Mesendoderm (in vitro differentiated cells): ENCODE measurements around the gene BCKDK.
A peak's percentile ranks its signal among the peaks of the same experiment; 100 is the strongest.

Source experiments
- DNase-seq: peaks from one replicate; pipeline ENCODE4 v3.0.0; 2013
- H2AK5ac ChIP-seq: 2 replicates; pipeline ENCODE4 v1.6.1; 2013; ENCODE audit warnings: low read length, inconsistent platforms
- H2BK120ac ChIP-seq: 2 replicates; pipeline ENCODE4 v1.6.1; 2013; ENCODE audit warnings: low read depth, mild to moderate bottlenecking, low read length, moderate library complexity, mixed read lengths
- H2BK15ac ChIP-seq: replicated peaks from 2 replicates; pipeline ENCODE4 v1.6.1; 2013; ENCODE audit warnings: low read depth, mild to moderate bottlenecking, moderate library complexity
- H2BK5ac ChIP-seq: 2 replicates; pipeline ENCODE4 v1.6.1; 2013; ENCODE audit warnings: low read length, inconsistent platforms
- H3K18ac ChIP-seq: 2 replicates; pipeline ENCODE4 v1.6.1; 2013; ENCODE audit warnings: mild to moderate bottlenecking, low read length, mixed read lengths
- H3K23ac ChIP-seq: one replicate; pipeline ENCODE4 v1.6.1; 2013; ENCODE audit warnings: low read length
- H3K27ac ChIP-seq: 2 replicates; pipeline ENCODE4 v1.5.1; 2013; ENCODE audit warnings: low read depth, mild to moderate bottlenecking, inconsistent platforms, low read length, moderate library complexity
- H3K27me3 ChIP-seq: 2 replicates; pipeline ENCODE4 v1.6.1; 2013; ENCODE audit warnings: low read length, control low read depth, mild to moderate bottlenecking, inconsistent platforms; ENCODE audit not compliant: insufficient read depth, poor library complexity
- H3K36me3 ChIP-seq: 2 replicates; pipeline ENCODE4 v1.6.1; 2013; ENCODE audit warnings: low read length, inconsistent platforms; ENCODE audit not compliant: control insufficient read depth, insufficient read depth
- H3K4ac ChIP-seq: one replicate; pipeline ENCODE4 v1.6.1; 2013; ENCODE audit warnings: low read depth, mild to moderate bottlenecking, low read length, moderate library complexity
- H3K4me1 ChIP-seq: 2 replicates; pipeline ENCODE4 v1.6.1; 2013; ENCODE audit warnings: low read depth, low read length, inconsistent platforms; ENCODE audit not compliant: control insufficient read depth
- H3K4me2 ChIP-seq: 2 replicates; pipeline ENCODE4 v1.6.1; 2013; ENCODE audit warnings: low read length
- H3K4me3 ChIP-seq: 2 replicates; pipeline ENCODE4 v1.5.1; 2013; ENCODE audit warnings: mild to moderate bottlenecking, low read length
- H3K56ac ChIP-seq: one replicate; pipeline ENCODE4 v1.6.1; 2013; ENCODE audit warnings: low read length
- H3K79me1 ChIP-seq: 2 replicates; pipeline ENCODE4 v1.6.1; 2013; ENCODE audit warnings: low read length, inconsistent platforms
- H3K79me2 ChIP-seq: 2 replicates; pipeline ENCODE4 v1.6.1; 2013; ENCODE audit warnings: mild to moderate bottlenecking, low read length; ENCODE audit not compliant: control insufficient read depth, insufficient read depth
- H3K9ac ChIP-seq: 2 replicates; pipeline ENCODE4 v1.6.1; 2013; ENCODE audit warnings: low read length, inconsistent platforms
- H4K5ac ChIP-seq: one replicate; pipeline ENCODE4 v1.6.1; 2013; ENCODE audit warnings: low read length
- H4K8ac ChIP-seq: one replicate; pipeline ENCODE4 v1.6.1; 2013; ENCODE audit warnings: low read depth, mild to moderate bottlenecking, control low read depth, low read length, moderate library complexity
- WGBS: extraction: QIAGEN DNeasy Blood & Tissue Kit; methylation state at CpG from one replicate; pipeline ENCODE4 v1.1.7; 2013; ENCODE audit warnings: low lambda C conversion rate, missing lambda C conversion rate; ENCODE audit not compliant: insufficient coverage; ENCODE audit errors: extremely low coverage; 5-methylcytosine and 5-hydroxymethylcytosine counted together

BCKDK gene

DNA sequence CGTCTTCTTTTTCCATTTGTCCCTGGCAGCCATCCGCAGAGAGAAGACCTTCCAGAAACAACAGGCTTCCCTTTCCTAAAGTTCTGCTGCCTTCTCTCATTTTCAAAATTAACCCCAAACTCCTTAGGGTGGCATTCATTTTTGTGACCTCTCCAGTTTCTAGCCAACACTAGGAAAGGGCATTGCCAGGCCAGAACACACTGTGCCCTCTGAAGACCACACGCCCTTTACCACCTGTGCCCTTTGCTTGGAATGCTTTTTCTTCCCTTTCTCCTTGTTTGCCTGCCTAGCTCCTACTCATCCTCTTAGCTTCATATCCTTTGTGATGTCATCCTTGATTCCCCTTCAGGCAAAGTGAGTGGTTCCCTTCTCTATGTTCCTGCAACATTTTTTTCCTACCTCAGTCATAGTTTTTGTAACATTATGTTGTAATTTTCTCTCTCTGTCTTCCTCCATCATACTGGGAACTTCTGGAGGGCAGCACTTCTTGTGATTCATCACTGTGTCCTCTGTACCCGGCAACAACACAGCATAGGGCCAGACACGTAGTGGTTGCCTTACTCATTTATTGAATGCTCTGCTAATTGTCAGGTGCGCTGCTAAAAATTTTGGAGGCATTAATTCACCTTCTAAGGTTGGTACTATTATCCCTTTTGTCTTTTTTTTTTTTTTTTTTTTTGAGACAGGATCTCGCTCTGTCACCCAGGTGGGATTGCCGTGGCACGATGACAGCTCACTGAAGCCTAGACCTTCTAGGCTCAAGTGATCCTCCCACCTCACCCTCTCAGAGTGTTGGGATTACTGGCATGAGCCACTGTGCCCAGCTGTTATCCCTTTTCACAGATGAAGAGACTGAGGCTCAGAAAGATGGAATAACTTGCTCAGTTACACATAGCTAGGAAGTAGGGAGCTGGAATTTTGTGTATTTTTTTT lies 10.3 kb downstream of the BCKDK start:
- Histone ChIP-seq H3K27ac (no peak overlapping the region), H2BK120ac (no peak overlapping the region), H3K27me3 (no peaks in the 10 kb centered on the region), H4K8ac (no peak overlapping the region), H3K4me1 (no peaks in the 10 kb centered on the region), H3K23ac (no peak overlapping the region), H3K18ac (no peak overlapping the region), H3K36me3 (peaks cover 4% of the 10 kb centered on the region), H3K4me3 (peak overlapping the region; percentile 90), H4K5ac (no peak overlapping the region), H3K4me2 (peak overlapping the region; percentile 100), H3K9ac (peak overlapping the region; percentile 93), H3K79me2 (peaks cover 11% of the 10 kb centered on the region), H3K4ac (no peak overlapping the region), H3K79me1 (peaks cover 11% of the 10 kb centered on the region), H2BK15ac (no peak overlapping the region), H2BK5ac (no peak overlapping the region), H3K56ac (peak overlapping the region; percentile 96), H2AK5ac (no peak overlapping the region)
- WGBS: no CpG with 5 or more reads among the region's 9 CpGs
- DNase-seq: no peak

DNA sequence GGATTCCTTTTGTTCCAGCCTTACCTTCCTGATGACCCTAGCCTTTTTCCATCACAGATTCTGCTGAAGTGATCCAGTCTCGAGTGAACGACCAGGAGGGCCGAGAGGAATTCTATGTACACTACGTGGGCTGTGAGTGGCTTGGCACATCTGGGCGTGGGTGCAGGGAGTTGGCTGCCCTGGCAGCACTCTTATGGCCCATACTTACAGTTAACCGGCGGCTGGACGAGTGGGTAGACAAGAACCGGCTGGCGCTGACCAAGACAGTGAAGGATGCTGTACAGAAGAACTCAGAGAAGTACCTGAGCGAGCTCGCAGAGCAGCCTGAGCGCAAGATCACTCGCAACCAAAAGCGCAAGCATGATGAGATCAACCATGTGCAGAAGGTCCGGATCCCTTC lies 11.9 kb downstream of the BCKDK start:
- H3K4me2 ChIP-seq: no peak overlapping the region
- H3K4ac ChIP-seq: no peak overlapping the region
- H3K4me1 ChIP-seq: no peaks in the 10 kb centered on the region
- no peak for DNase-seq
- H3K18ac ChIP-seq: no peak overlapping the region
- no CpG with 5 or more reads among the region's 16 CpGs for whole genome bisulfite sequencing
- H2BK5ac ChIP-seq: no peak overlapping the region
- H3K9ac ChIP-seq: no peak overlapping the region
- H2BK15ac ChIP-seq: no peak overlapping the region
- no peak overlapping the region for H3K4me3 ChIP-seq
- no peak overlapping the region for H4K5ac ChIP-seq
- H3K79me1 ChIP-seq: peaks cover 11% of the 10 kb centered on the region
- no peak overlapping the region for H3K23ac ChIP-seq
- no peak overlapping the region for H4K8ac ChIP-seq
- no peak overlapping the region for H2BK120ac ChIP-seq
- H3K56ac ChIP-seq: no peak overlapping the region
- no peak overlapping the region for H3K27ac ChIP-seq
- no peak overlapping the region for H2AK5ac ChIP-seq
- no peaks in the 10 kb centered on the region for H3K27me3 ChIP-seq
- H3K79me2 ChIP-seq: peaks cover 11% of the 10 kb centered on the region
- H3K36me3 ChIP-seq: peaks cover 4% of the 10 kb centered on the region

DNA sequence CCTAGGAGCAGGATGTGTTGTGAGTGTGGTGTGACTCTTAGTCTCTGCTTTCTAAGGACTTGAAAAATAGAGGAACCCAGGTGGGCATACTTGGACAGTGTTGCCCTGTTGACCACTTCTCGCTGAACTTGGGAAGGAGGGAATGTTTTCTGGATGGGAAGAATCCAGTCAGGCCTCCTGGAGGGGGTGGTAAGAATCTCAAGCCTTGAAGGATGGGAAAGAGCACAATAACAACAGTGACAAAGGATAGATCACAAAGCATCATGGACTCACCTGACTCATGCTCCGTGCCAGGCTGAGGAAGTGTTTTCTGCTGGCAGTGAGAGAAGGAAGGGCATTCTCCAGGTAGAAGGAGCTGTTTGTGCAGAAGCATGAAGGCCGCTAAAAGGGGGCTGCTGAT lies 17.7 kb downstream of the BCKDK start:
- WGBS: no CpG with 5 or more reads among the region's 3 CpGs
- Histone ChIP-seq H4K5ac (no peak overlapping the region), H3K18ac (no peak overlapping the region), H2AK5ac (no peak overlapping the region), H3K56ac (no peak overlapping the region), H4K8ac (no peak overlapping the region), H3K4me3 (no peak overlapping the region), H3K27me3 (no peaks in the 10 kb centered on the region), H3K27ac (no peak overlapping the region), H3K4ac (no peak overlapping the region), H2BK5ac (no peak overlapping the region), H2BK120ac (no peak overlapping the region), H3K23ac (no peak overlapping the region), H3K36me3 (peaks cover 3% of the 10 kb centered on the region), H3K4me2 (no peak overlapping the region), H3K4me1 (no peaks in the 10 kb centered on the region), H3K79me1 (no peaks in the 10 kb centered on the region), H3K79me2 (no peaks in the 10 kb centered on the region), H2BK15ac (no peak overlapping the region), H3K9ac (no peak overlapping the region)
- no peak for DNase-seq

DNA sequence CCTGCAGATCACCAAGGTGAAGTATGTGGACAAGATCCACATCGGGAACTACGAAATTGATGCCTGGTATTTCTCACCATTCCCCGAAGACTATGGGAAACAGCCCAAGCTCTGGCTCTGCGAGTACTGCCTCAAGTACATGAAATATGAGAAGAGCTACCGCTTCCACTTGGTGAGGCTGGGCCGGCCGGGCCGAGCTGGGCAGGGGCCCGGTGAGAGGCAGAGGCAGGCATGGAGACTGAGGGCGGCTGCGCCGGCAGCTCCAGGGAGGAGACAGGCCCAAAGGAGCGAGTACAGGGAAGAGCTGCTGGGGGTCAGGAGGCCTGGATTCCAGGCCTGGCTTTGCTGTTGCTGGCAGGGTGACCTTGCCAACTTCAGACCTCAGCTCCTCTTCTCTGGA lies 19.0 kb downstream of the BCKDK start:
- Histone ChIP-seq H3K27me3 (no peaks in the 10 kb centered on the region), H3K18ac (no peak overlapping the region), H2BK15ac (no peak overlapping the region), H2AK5ac (no peak overlapping the region), H3K79me1 (no peaks in the 10 kb centered on the region), H3K4me2 (no peak overlapping the region), H4K5ac (no peak overlapping the region), H3K27ac (no peak overlapping the region), H3K4me1 (no peaks in the 10 kb centered on the region), H2BK5ac (no peak overlapping the region), H4K8ac (no peak overlapping the region), H3K9ac (no peak overlapping the region), H3K36me3 (peaks cover 1% of the 10 kb centered on the region), H3K4me3 (no peak overlapping the region), H3K56ac (no peak overlapping the region), H3K79me2 (no peaks in the 10 kb centered on the region), H3K23ac (no peak overlapping the region), H3K4ac (no peak overlapping the region), H2BK120ac (no peak overlapping the region)
- no CpG with 5 or more reads among the region's 13 CpGs for WGBS
- DNase-seq: no peak

DNA sequence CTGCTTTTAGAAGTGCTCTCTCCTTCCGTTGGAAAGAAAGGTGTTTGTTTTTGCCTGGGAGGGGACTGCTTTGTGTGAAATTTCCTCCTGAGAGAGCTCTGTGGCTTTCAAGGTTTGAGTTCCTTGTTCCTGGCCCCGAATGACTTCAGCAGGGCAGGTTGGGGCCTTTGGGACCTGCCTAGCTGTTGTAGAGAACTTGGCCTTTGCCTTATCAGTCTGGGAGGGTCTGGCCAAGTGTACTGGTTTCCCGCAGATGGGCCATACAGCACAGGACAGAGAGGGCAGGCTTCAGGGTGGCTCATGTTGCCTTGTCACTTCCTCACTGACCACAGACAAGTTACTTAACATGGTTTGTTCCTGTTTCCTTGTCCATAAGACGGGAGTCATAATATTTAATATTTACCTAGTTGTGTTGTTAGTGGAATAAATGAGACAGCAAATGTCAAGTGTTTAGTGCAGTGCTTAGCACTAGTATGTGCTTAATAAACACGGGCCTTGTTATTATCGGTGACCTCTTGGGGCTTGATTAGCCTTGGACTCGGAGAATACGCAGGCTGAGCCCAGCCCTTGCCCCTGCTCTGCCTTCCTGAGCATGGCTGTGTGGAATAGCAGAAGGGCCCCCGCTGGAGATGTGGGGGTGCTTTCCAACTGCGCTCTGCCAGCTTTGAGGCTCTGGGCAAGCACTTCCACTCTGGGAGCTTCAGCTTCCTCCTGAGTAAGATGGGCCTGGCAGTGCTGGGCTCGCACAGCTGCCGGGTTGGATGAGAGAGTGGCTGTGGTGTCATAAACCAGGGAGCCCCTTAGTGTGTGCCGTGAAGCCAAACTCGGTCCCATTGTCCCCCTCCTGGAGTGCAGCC lies 20.8 kb downstream of the BCKDK start:
- no peak overlapping the region for H3K4me2 ChIP-seq
- no peak overlapping the region for H3K4ac ChIP-seq
- H2BK120ac ChIP-seq: no peak overlapping the region
- H3K27ac ChIP-seq: no peak overlapping the region
- DNase-seq: no peak
- H3K4me3 ChIP-seq: no peak overlapping the region
- no peak overlapping the region for H3K23ac ChIP-seq
- no peak overlapping the region for H3K56ac ChIP-seq
- H3K9ac ChIP-seq: no peak overlapping the region
- no peaks in the 10 kb centered on the region for H3K4me1 ChIP-seq
- H2BK15ac ChIP-seq: no peak overlapping the region
- peaks cover 4% of the 10 kb centered on the region for H3K36me3 ChIP-seq
- WGBS: no CpG with 5 or more reads among the region's 14 CpGs
- no peak overlapping the region for H4K5ac ChIP-seq
- no peak overlapping the region for H4K8ac ChIP-seq
- peaks cover 10% of the 10 kb centered on the region for H3K79me2 ChIP-seq
- no peak overlapping the region for H2AK5ac ChIP-seq
- no peaks in the 10 kb centered on the region for H3K27me3 ChIP-seq
- no peak overlapping the region for H2BK5ac ChIP-seq
- H3K18ac ChIP-seq: no peak overlapping the region
- H3K79me1 ChIP-seq: peaks cover 11% of the 10 kb centered on the region
